Astrocyte (in vitro differentiated cells and primary cell): ENCODE data around the gene OGFOD3. TPM values are rescaled to one million over a fixed set of nuclear protein-coding genes. Genes with fewer than 3 reads are reported as not detected.
A peak's percentile ranks its signal among the peaks of the same experiment; 100 is the strongest.

ENCODE experiments used
- DNase-seq: peaks from one replicate; pipeline ENCODE4 v3.0.0-alpha.2; 2010; ENCODE audit warnings: low read depth
- FAIRE-seq: peaks from 2 replicates; lab custom pipeline; 2011; peaks lifted over from hg19 to GRCh38; lab: Jason Lieb, UNC
- H2AFZ ChIP-seq: 2 replicates; pipeline ENCODE4 v1.6.0; 2012; ENCODE audit warnings: low read depth, low read length, inconsistent platforms
- H3K27ac ChIP-seq: 2 replicates; pipeline ENCODE4 v1.5.1; 2011; ENCODE audit warnings: low read depth, low read length, inconsistent platforms
- H3K27me3 ChIP-seq: 2 replicates; pipeline ENCODE4 v1.6.0; 2011; ENCODE audit warnings: low read length, inconsistent platforms; ENCODE audit not compliant: insufficient read depth
- H3K36me3 ChIP-seq: 2 replicates; pipeline ENCODE4 v1.5.1; 2011; ENCODE audit warnings: low read length, inconsistent platforms; ENCODE audit not compliant: insufficient read depth
- H3K4me1 ChIP-seq: 2 replicates; pipeline ENCODE4 v1.5.1; 2011; ENCODE audit warnings: low read length, inconsistent platforms; ENCODE audit not compliant: insufficient read depth
- H3K4me2 ChIP-seq: 2 replicates; pipeline ENCODE4 v1.6.0; 2012; ENCODE audit warnings: low read length, inconsistent platforms
- H3K4me3 ChIP-seq: 2 replicates; pipeline ENCODE4 v1.5.1; 2011; ENCODE audit warnings: low read depth, mild to moderate bottlenecking, low read length, inconsistent platforms; ENCODE audit not compliant: insufficient read depth
- H3K79me2 ChIP-seq: 2 replicates; pipeline ENCODE4 v1.6.0; 2012; ENCODE audit warnings: mild to moderate bottlenecking, low read length, inconsistent platforms; ENCODE audit not compliant: insufficient read depth
- H3K9ac ChIP-seq: 2 replicates; pipeline ENCODE4 v1.6.0; 2012; ENCODE audit warnings: mild to moderate bottlenecking, low read length, inconsistent platforms
- H3K9me3 ChIP-seq: 2 replicates; pipeline ENCODE4 v1.5.1; 2012; ENCODE audit warnings: low read depth, mild to moderate bottlenecking, low read length, inconsistent platforms; ENCODE audit not compliant: insufficient read depth
- H4K20me1 ChIP-seq: 2 replicates; pipeline ENCODE4 v1.6.0; 2012; ENCODE audit warnings: low read length, inconsistent platforms; ENCODE audit not compliant: insufficient read depth
- H3K27ac Mint-ChIP-seq: one replicate; pipeline ENCODE4 v1.8.0; 2021; ENCODE audit warnings: mild to moderate bottlenecking, mixed read lengths; ENCODE audit not compliant: unreplicated experiment
- H3K27me3 Mint-ChIP-seq: one replicate; pipeline ENCODE4 v1.8.0; 2021; ENCODE audit warnings: low read depth, mixed read lengths; ENCODE audit not compliant: unreplicated experiment
- H3K36me3 Mint-ChIP-seq: one replicate; pipeline ENCODE4 v1.8.0; 2021; ENCODE audit warnings: low read depth, mixed read lengths; ENCODE audit not compliant: unreplicated experiment
- H3K4me1 Mint-ChIP-seq: one replicate; pipeline ENCODE4 v1.8.0; 2021; ENCODE audit warnings: low read depth, mixed read lengths; ENCODE audit not compliant: unreplicated experiment
- H3K4me3 Mint-ChIP-seq: one replicate; pipeline ENCODE4 v1.8.0; 2021; ENCODE audit warnings: mild to moderate bottlenecking, moderate library complexity, mixed read lengths; ENCODE audit not compliant: unreplicated experiment
- H3K9me3 Mint-ChIP-seq: one replicate; pipeline ENCODE4 v1.8.0; 2021; ENCODE audit warnings: mild to moderate bottlenecking, mixed read lengths; ENCODE audit not compliant: unreplicated experiment
- EZH2 ChIP-seq: IDR thresholded peaks from 2 replicates; pipeline ENCODE4 v1.6.1; 2012; ENCODE audit warnings: mild to moderate bottlenecking, low read length, inconsistent platforms; ENCODE audit not compliant: insufficient read depth
- total RNA-seq: library from RNA; stranded (reverse); gene quantifications from 2 replicates; pipeline ENCODE4 v1.2.1, GENCODE V29; 2021
- TF ChIP-seq, protein P1 (sequence below): IDR thresholded peaks from 2 replicates; pipeline ENCODE4 v1.5.1; 2011; ENCODE audit warnings: low read depth, mild to moderate bottlenecking, inconsistent platforms, low read length, moderate library complexity; ENCODE audit not compliant: insufficient read depth

Gene OGFOD3
- total RNA-seq, 1 donor from 2014 or later, result 20.9 TPM

DNA sequence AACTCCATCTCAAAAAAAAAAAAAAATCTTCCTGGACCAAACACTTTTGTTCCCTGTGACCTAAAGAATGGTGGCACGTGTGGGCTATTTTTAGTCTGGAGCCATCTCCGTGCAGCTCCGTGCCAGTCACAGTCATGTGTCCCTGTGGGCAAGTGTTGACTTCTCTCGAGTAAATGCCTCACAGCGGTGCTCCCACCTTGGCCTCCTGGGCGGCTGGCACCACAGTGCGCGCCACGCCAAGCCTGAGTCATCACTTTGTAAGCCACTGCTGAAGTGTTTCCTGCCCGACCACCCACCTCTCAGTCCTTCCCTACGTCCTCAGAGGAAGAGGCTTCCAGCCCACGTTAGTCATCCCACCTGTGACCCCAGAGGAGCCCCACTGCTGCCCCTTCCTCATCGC lies 11.1 kb downstream of the OGFOD3 start:
- no peaks in the 10 kb centered on the region for H3K36me3 ChIP-seq
- no peak for TF ChIP-seq EZH2
- TF ChIP-seq, protein P1, sequence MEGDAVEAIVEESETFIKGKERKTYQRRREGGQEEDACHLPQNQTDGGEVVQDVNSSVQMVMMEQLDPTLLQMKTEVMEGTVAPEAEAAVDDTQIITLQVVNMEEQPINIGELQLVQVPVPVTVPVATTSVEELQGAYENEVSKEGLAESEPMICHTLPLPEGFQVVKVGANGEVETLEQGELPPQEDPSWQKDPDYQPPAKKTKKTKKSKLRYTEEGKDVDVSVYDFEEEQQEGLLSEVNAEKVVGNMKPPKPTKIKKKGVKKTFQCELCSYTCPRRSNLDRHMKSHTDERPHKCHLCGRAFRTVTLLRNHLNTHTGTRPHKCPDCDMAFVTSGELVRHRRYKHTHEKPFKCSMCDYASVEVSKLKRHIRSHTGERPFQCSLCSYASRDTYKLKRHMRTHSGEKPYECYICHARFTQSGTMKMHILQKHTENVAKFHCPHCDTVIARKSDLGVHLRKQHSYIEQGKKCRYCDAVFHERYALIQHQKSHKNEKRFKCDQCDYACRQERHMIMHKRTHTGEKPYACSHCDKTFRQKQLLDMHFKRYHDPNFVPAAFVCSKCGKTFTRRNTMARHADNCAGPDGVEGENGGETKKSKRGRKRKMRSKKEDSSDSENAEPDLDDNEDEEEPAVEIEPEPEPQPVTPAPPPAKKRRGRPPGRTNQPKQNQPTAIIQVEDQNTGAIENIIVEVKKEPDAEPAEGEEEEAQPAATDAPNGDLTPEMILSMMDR, result no peak
- peak overlapping the region; percentile 6 for H3K9ac ChIP-seq
- Mint-ChIP-seq H3K27me3 (no peaks in the 10 kb centered on the region), H3K27ac (no peak overlapping the region), H3K36me3 (peaks cover 2% of the 10 kb centered on the region), H3K4me1 (peaks cover 9% of the 10 kb centered on the region), H3K4me3 (no peak overlapping the region), H3K9me3 (no peaks in the 10 kb centered on the region)
- H3K4me2 ChIP-seq, result peak overlapping the region; percentile 64
- H3K4me1 ChIP-seq, result peaks cover 8% of the 10 kb centered on the region
- H3K9me3 ChIP-seq, result no peaks in the 10 kb centered on the region
- DNase-seq, result peak; percentile 55
- no peak for FAIRE-seq
- H3K79me2 ChIP-seq, result no peaks in the 10 kb centered on the region
- no peaks in the 10 kb centered on the region for H3K27me3 ChIP-seq
- H2AFZ ChIP-seq, result no peak overlapping the region
- no peak overlapping the region for H3K4me3 ChIP-seq
- H4K20me1 ChIP-seq, result peaks cover 36% of the 10 kb centered on the region
- no peak overlapping the region for H3K27ac ChIP-seq

DNA sequence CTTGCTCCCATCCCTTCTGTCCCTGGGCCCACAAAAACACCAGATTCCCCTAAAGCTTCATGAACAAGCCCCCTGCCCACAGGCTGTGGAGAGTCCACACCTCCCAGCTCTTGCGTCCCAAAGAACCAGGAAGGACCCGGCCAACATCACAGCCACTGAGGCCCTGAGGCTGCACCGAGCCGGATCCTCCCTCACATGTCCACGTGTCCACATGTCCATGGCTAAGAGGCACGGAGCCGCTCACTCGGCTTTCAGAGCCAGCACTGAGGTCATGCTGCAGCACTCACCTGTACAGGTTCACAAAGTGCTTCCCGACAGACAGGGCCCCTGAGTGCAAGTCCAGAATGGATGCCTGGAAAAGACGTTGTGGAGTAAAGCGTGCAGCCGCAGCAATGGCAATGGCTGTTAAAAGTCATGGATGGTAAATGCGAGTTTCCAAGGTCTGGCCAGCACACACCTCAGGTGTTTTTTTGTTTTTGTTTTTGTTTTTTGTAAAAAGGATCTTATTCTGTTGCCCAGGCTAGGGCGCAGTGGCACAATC lies 12.2 kb downstream of the OGFOD3 start:
- Histone ChIP-seq H3K9ac (no peak overlapping the region), H3K4me1 (peaks cover 8% of the 10 kb centered on the region), H3K36me3 (peaks cover 3% of the 10 kb centered on the region), H2AFZ (no peak overlapping the region), H3K4me2 (no peak overlapping the region), H4K20me1 (peaks cover 27% of the 10 kb centered on the region), H3K79me2 (no peaks in the 10 kb centered on the region), H3K4me3 (no peak overlapping the region), H3K9me3 (no peaks in the 10 kb centered on the region), H3K27ac (no peak overlapping the region), H3K27me3 (no peaks in the 10 kb centered on the region)
- Mint-ChIP-seq H3K27ac (no peak overlapping the region), H3K9me3 (no peaks in the 10 kb centered on the region), H3K4me1 (peaks cover 9% of the 10 kb centered on the region), H3K36me3 (peaks cover 2% of the 10 kb centered on the region), H3K27me3 (no peaks in the 10 kb centered on the region), H3K4me3 (no peak overlapping the region)
- TF ChIP-seq, protein P1, result no peak
- no peak for TF ChIP-seq EZH2
- FAIRE-seq, result no peak
- DNase-seq, result no peak

DNA sequence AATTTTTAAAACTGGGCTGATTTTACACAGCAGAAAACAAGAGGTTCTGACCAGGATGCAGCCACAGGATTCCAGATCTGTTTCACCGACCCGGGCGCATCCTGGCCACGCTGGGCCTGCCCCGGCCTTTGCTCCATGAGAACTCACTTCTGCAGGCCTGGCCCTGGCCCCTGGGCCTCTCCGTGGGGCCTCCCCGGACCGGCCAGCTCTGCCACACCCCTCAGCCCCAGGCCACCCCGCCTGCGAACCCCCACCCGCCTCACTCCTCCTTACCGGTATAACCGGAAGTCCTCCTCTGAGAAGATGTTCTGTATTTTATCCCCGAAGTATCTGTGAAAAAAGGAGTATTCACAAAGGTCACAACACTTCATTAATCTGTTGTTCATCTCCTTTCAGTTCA lies 13.3 kb downstream of the OGFOD3 start:
- H3K4me1 ChIP-seq, result peaks cover 8% of the 10 kb centered on the region
- no peak for TF ChIP-seq EZH2
- TF ChIP-seq, protein P1, result no peak
- Mint-ChIP-seq H3K9me3 (no peaks in the 10 kb centered on the region), H3K4me1 (peaks cover 9% of the 10 kb centered on the region), H3K27ac (no peak overlapping the region), H3K4me3 (no peak overlapping the region), H3K36me3 (peaks cover 2% of the 10 kb centered on the region), H3K27me3 (no peaks in the 10 kb centered on the region)
- H4K20me1 ChIP-seq, result peaks cover 23% of the 10 kb centered on the region
- H3K9me3 ChIP-seq, result no peaks in the 10 kb centered on the region
- no peak overlapping the region for H2AFZ ChIP-seq
- H3K79me2 ChIP-seq, result no peaks in the 10 kb centered on the region
- H3K27me3 ChIP-seq, result no peaks in the 10 kb centered on the region
- DNase-seq (no peak), FAIRE-seq (no peak)
- no peak overlapping the region for H3K4me3 ChIP-seq
- H3K27ac ChIP-seq, result no peak overlapping the region
- H3K36me3 ChIP-seq, result peaks cover 3% of the 10 kb centered on the region
- no peak overlapping the region for H3K4me2 ChIP-seq
- H3K9ac ChIP-seq, result no peak overlapping the region
